Activated T-cell treated with anti-CD3 and anti-CD28 coated beads for 4 hours (primary cell): ENCODE results near the gene NAV2.

Experiments used
- DNase-seq: peaks from one replicate; pipeline ENCODE4 v3.0.0-alpha.2; 2020

The NAV2 gene, protein sequence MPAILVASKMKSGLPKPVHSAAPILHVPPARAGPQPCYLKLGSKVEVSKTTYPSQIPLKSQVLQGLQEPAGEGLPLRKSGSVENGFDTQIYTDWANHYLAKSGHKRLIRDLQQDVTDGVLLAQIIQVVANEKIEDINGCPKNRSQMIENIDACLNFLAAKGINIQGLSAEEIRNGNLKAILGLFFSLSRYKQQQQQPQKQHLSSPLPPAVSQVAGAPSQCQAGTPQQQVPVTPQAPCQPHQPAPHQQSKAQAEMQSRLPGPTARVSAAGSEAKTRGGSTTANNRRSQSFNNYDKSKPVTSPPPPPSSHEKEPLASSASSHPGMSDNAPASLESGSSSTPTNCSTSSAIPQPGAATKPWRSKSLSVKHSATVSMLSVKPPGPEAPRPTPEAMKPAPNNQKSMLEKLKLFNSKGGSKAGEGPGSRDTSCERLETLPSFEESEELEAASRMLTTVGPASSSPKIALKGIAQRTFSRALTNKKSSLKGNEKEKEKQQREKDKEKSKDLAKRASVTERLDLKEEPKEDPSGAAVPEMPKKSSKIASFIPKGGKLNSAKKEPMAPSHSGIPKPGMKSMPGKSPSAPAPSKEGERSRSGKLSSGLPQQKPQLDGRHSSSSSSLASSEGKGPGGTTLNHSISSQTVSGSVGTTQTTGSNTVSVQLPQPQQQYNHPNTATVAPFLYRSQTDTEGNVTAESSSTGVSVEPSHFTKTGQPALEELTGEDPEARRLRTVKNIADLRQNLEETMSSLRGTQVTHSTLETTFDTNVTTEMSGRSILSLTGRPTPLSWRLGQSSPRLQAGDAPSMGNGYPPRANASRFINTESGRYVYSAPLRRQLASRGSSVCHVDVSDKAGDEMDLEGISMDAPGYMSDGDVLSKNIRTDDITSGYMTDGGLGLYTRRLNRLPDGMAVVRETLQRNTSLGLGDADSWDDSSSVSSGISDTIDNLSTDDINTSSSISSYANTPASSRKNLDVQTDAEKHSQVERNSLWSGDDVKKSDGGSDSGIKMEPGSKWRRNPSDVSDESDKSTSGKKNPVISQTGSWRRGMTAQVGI (N-terminal part only)

GRCh38 chr11:19712281-19713195 is at the start of gene NAV2:
Gene NAV2, plus strand, starts transcription at chr11:19712837. Its CDS starts 859 bp downstream, at chr11:19713696.
- peak; percentile 57 for DNase-seq

DNA sequence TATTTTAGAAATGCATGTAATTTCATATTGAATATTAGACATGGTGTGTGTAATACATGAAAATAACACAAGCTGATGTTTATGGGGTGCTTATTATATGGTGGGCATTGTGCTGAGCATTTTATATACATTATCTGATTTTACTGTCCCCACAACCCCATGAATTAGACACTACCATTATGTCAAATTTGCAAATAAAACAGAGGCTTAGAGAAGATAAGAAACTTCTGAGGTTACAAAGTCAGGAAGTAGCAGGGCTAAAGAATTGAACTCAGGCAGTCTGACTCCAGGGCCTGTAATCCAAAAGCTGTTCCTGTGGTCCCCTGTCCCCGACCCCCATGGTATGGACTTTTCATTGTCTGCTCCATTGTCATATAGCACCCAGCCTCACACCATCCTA is 49.4 kb upstream of the NAV2 start:
- DNase-seq: no peak

DNA sequence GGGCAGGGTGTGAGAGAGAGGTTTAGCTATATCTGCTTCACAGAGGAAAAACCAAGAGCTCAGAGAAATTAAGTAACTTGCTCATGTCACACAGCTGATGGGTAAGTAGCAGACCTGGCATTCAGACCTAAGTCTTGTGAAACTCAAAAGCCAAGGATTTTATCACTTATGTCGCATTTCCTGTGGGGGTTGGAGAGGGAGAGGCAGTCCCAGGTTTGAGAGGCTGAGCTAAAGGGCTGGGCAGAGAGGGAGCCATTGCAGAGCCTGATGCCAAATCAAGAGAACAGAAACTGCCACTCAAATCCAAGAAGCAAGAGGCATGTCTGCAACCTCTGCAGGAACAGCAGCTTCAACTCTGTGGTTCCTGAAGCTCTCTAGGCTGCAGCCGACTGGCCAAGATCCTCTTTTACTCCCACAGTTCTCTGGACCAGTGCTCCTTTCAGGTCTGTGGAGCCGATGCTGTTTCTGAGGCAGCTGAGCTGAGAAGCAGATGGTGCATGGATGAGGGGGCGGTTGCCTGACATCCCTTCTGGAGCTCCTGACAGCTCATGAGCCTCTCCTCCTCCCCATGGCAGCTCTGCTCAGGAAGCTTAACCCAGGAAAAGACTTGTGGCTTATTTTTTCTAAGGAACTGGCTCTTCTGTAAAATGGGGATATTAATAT is 47.6 kb upstream of the NAV2 start:
- no peak for DNase-seq

DNA sequence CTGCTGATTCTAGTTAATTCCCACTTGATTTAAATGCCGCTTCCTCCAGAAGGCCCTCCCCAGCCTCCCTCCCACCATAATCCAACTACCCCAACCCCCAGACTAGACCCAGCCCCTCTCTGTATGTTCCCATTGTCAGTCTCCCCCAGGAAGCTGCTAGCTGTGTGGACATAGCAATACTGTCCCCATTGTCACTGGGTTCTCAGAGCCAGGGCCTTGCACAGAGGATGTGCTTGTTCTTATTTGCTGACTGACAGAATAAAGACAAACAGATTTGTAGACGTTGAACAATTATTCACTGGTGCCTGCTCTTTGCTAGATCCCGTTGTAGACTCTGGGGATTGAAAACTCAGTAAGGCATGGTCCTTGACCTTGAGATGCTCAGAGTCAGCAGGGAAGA is 45.7 kb upstream of the NAV2 start:
- no peak for DNase-seq

DNA sequence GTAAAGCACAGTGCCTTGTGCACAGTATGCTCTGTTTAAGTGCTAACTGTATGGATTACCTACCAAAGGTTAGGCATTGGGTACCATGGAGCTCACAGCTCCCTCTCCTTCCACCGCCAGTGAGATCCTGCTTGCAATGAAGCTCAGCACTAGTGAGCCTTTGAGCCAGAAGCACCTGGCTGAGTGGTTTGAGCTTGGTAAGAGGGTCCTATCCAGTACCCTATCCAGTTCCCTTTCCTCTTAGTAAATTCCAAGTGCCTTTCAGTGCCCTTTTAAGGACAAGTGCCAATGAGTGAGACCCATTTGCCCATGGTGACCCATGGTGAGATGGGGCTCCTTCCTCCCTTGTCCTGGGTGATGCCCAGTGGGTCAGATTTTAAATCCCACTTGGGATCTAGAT is 43.1 kb upstream of the NAV2 start:
- DNase-seq: no peak

DNA sequence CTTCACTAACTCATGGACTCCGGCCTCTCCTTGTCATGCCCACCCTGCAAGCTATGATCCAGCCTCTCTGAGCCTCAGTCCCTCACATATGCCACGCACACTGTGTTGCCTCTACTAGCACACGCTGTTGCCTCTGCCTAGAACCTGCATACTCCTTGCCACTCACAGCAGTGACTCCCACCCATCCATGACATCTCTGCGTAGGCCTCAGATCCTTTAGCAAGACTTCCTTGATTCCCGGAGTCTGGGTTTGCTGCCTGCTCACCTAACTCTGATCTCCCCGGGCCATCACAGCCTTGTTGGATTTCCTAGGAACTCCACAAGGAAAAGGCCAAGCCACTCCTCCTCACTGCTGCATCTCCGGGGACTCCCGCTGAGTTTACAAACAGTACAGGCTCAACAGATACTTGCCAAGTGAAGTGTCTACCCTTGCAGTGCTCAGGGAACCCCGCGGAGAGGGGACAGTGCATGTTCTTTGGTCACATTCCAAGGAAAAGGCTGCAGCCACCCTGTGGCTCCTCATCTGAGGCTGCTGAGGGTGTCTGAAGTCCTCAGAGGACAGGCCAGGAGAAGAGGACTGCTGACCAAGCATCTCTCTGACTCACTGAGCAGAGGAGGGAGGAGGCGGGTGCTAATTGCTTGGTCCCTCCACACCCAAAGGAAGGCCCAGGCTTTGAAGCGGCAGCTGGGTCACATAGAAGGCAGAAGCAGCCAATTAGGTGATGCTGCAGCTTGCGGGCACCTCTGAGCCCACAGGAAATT is 42.4 kb upstream of the NAV2 start:
- DNase-seq: no peak

DNA sequence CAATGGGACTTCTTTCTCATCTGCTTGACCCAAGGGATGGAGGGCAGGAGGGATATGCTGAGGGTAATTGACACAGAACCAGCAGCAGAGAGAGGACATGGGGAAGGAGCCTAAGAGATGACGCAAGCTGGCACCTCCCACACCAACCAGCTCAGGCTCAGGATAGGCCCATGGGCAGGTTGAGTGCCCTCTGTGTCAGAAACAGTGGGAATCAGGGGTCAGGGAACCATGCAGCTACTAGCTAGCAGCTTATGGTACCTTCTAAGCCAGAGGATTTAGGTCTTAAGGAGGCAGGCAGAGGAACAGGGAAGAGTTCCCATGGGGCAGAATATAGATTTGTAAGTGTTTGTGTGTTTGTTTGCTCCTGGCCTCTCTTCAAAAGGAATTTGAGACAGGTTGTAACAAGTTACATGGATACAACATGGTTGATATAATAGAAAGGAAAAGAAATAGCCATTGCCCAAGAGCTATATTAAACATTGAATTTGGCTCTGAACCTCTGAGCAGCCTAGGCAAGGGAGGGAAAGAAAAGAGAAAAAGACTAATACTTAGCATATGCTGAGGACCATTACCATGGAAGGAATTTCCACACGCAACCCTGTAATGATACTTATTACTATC is 39.9 kb upstream of the NAV2 start:
- no peak for DNase-seq

GRCh38 chr11:19673924-19674729 is 38.5 kb upstream of the NAV2 start:
- DNase-seq: no peak

DNA sequence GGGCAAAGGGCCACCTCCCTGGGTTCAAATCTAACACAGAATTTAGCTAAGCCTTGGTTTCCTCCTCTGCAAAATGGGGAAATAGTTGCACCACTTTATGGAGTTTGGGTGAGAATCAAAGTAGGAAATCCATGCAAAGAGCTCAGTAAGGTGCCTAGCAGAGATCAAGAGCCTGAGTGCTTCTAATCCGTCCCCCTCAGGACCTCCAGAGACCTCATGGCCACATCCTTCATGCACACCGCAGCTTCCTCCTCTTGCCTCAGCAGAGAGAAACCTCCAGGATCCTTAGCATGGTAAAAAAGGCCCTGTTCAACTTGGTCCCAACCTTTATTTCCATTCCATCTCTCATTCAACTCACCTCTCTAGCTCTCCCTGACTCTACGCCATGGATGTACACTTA is 37.8 kb upstream of the NAV2 start:
- DNase-seq: no peak

- DNase-seq: no peak
These were observed 37.2 kb upstream of the NAV2 start for GRCh38 chr11:19675397-19675796.

DNA sequence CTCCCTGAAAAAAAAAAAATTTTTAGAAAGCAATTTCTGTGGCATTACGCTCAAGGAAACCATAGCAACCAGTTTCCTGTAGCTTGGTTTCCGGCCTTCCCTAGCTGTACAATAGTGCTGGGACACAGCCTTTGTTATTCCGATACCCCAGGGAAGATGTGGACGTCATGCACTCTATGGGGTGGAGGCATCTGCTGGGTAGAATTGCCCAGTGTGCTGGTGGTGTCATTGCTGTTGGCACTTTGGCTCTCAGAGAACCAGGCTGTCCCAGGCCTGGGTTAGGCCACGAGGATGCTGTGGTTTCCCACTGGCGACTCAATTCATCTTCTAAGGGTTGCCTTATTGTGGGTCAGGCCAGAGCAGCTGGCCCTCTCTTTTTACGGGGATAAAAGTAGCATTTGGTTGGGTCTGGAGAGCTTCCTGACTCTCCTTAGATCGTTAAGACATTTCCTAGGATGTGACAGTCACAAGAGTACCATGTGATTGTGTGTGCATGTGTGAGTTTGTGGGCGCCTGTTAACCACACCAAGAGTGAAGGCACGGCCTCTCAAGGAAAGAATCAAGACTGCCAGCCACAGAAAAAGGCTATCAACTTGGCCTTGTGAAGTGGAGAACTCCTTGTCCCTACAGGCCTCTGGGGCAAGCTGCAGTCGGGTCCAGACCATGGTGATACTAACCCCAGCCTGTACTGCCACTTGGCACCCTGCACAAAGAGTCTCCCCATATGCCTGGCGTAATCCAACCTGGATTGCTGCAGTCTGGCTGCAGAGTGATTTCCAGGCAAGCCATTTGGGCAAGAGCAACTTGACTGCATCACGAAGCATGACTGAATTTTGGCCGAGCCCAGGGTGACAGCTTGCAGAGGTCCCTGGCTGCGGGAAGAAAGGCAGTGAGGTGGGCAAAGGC is 35.9 kb upstream of the NAV2 start:
- DNase-seq: no peak

GRCh38 chr11:19677381-19678080 is 35.1 kb upstream of the NAV2 start:
- no peak for DNase-seq

GRCh38 chr11:19679952-19680828 is 32.4 kb upstream of the NAV2 start:
- DNase-seq: no peak

- DNase-seq: no peak
These were observed 31.7 kb upstream of the NAV2 start for GRCh38 chr11:19680829-19681368.

- no peak for DNase-seq
These were observed 29.4 kb upstream of the NAV2 start for GRCh38 chr11:19683141-19683805.

- DNase-seq: no peak
These were observed 28.7 kb upstream of the NAV2 start for GRCh38 chr11:19683862-19684491.
